ENCODE measurements around the gene SLC9A9.

The SLC9A9 gene

DNA sequence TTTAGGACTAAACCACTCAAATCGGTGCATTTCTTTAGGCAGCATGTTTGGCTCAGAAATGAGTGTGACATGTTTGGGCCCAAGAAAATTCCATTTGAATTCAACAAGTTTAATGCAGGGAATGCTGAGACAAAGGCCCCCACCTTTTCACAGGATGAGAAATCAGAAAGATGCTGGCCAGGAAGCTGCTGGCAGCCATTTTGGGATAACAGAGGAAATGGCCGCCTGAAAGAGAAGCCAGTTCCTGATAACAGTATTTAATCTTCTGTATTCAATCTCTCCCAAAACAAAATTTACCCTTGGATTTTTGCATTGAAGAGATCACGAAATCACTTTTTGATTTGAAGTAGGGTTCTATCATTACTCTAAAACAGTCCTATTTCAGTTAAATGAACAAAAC lies 350.9 kb downstream of the SLC9A9 start:
- Histone ChIP-seq H3K4me3 (ENCODE audit: low read depth in 1 of 2, low read length in 2 of 2) (no peak overlapping the region), H3K36me3 (ENCODE audit: insufficient read depth, low read length) (no peaks in the 10 kb centered on the region), H3K4me1 (ENCODE audit: insufficient read depth, low read length) (no peaks in the 10 kb centered on the region), H4K20me1 (ENCODE audit: insufficient read depth, low read length) (no peaks in the 10 kb centered on the region), H3K27me3 (ENCODE audit: insufficient read depth, low read length, poor library complexity) (no peaks in the 10 kb centered on the region), H3K9ac (ENCODE audit: low read depth, low read length) (no peak overlapping the region), H3K79me2 (ENCODE audit: insufficient read depth, low read length) (no peaks in the 10 kb centered on the region), H3K27ac (ENCODE audit: low read length) (no peak overlapping the region; the same call in 1 of the 2 replicates), H3K9me3 (ENCODE audit: insufficient read depth, low read length, severe bottlenecking) (no peaks in the 10 kb centered on the region), H3K4me2 (ENCODE audit: insufficient read depth, low read length) (no peak overlapping the region), H2AFZ (ENCODE audit: low read depth, low read length) (peak overlapping the region; percentile 61; the same call in 1 of the 2 replicates)
- DNase-seq, result no peak
- ATAC-seq (ENCODE audit: insufficient read depth, low read depth), result no peak
- TF ChIP-seq EZH2 (IDR thresholded peaks at IDR 0.05; ENCODE audit: borderline replicate concordance, low read depth, low read length, severe bottlenecking), result no peak
- TF ChIP-seq, protein P1, sequence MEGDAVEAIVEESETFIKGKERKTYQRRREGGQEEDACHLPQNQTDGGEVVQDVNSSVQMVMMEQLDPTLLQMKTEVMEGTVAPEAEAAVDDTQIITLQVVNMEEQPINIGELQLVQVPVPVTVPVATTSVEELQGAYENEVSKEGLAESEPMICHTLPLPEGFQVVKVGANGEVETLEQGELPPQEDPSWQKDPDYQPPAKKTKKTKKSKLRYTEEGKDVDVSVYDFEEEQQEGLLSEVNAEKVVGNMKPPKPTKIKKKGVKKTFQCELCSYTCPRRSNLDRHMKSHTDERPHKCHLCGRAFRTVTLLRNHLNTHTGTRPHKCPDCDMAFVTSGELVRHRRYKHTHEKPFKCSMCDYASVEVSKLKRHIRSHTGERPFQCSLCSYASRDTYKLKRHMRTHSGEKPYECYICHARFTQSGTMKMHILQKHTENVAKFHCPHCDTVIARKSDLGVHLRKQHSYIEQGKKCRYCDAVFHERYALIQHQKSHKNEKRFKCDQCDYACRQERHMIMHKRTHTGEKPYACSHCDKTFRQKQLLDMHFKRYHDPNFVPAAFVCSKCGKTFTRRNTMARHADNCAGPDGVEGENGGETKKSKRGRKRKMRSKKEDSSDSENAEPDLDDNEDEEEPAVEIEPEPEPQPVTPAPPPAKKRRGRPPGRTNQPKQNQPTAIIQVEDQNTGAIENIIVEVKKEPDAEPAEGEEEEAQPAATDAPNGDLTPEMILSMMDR (IDR thresholded peaks at IDR 0.05; ENCODE audit: borderline replicate concordance, extremely low read depth, low read length, poor library complexity, severe bottlenecking), result no peak

DNA sequence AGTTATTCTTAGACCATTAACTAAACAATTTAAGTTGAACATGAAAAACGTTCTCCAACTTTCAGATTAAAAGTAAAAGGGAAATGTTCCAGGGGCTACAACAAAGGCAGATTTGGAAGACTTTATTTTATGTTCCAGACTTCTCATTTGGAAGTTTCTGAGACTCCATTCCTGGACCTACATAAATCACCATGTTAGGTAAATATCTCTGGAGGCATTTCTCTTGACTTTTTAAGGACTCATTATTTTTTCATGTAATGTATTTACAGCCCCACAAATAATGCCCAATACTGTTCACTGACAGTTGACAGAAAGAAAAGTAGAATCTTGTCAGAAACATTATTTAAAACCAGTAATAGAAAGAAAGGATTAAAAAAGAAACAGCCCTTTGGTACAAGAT lies 352.1 kb downstream of the SLC9A9 start:
- H4K20me1 ChIP-seq (ENCODE audit: insufficient read depth, low read length), result no peaks in the 10 kb centered on the region
- no peaks in the 10 kb centered on the region for H3K79me2 ChIP-seq (ENCODE audit: insufficient read depth, low read length)
- no peak overlapping the region for H2AFZ ChIP-seq (ENCODE audit: low read depth, low read length)
- H3K36me3 ChIP-seq (ENCODE audit: insufficient read depth, low read length), result no peaks in the 10 kb centered on the region
- no peak for TF ChIP-seq EZH2 (IDR thresholded peaks at IDR 0.05; ENCODE audit: borderline replicate concordance, low read depth, low read length, severe bottlenecking)
- TF ChIP-seq, protein P1 (IDR thresholded peaks at IDR 0.05; ENCODE audit: borderline replicate concordance, extremely low read depth, low read length, poor library complexity, severe bottlenecking), result no peak
- H3K9me3 ChIP-seq (ENCODE audit: insufficient read depth, low read length, severe bottlenecking), result no peaks in the 10 kb centered on the region
- ATAC-seq (ENCODE audit: insufficient read depth, low read depth) (no peak), DNase-seq (no peak)
- H3K4me1 ChIP-seq (ENCODE audit: insufficient read depth, low read length), result no peaks in the 10 kb centered on the region
- no peak overlapping the region for H3K4me3 ChIP-seq (ENCODE audit: low read depth in 1 of 2, low read length in 2 of 2)
- H3K27me3 ChIP-seq (ENCODE audit: insufficient read depth, low read length, poor library complexity), result no peaks in the 10 kb centered on the region
- H3K9ac ChIP-seq (ENCODE audit: low read depth, low read length), result no peak overlapping the region
- no peak overlapping the region for H3K27ac ChIP-seq (ENCODE audit: low read length)
- no peak overlapping the region for H3K4me2 ChIP-seq (ENCODE audit: insufficient read depth, low read length)

DNA sequence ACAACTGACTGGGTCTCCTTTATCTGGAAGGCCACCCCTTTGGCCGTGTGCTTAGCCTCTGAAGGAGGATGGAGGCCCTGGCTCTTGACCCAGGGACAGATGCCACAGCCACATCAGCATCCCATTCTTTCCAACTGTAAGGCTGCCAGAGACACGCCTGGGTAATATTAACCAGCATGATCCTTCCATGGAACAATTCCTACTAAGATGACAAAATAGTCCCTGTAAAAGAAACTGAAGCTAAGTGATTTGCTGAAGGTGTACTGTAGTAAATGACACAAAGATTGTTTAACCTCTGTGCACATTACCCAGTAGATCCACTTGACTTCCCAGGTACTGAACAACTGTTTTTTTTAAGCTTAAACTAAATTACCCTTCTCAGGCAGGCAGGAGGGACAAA lies 352.7 kb downstream of the SLC9A9 start:
- Histone ChIP-seq H3K4me2 (ENCODE audit: insufficient read depth, low read length) (no peak overlapping the region), H3K27me3 (ENCODE audit: insufficient read depth, low read length, poor library complexity) (no peaks in the 10 kb centered on the region), H4K20me1 (ENCODE audit: insufficient read depth, low read length) (no peaks in the 10 kb centered on the region), H3K9me3 (ENCODE audit: insufficient read depth, low read length, severe bottlenecking) (no peaks in the 10 kb centered on the region), H3K4me3 (ENCODE audit: low read depth in 1 of 2, low read length in 2 of 2) (no peak overlapping the region), H3K9ac (ENCODE audit: low read depth, low read length) (no peak overlapping the region), H3K4me1 (ENCODE audit: insufficient read depth, low read length) (no peaks in the 10 kb centered on the region), H2AFZ (ENCODE audit: low read depth, low read length) (no peak overlapping the region), H3K27ac (ENCODE audit: low read length) (no peak overlapping the region), H3K79me2 (ENCODE audit: insufficient read depth, low read length) (no peaks in the 10 kb centered on the region), H3K36me3 (ENCODE audit: insufficient read depth, low read length) (no peaks in the 10 kb centered on the region)
- TF ChIP-seq EZH2 (IDR thresholded peaks at IDR 0.05; ENCODE audit: borderline replicate concordance, low read depth, low read length, severe bottlenecking), result no peak
- TF ChIP-seq, protein P1 (IDR thresholded peaks at IDR 0.05; ENCODE audit: borderline replicate concordance, extremely low read depth, low read length, poor library complexity, severe bottlenecking), result no peak
- no peak for ATAC-seq (ENCODE audit: insufficient read depth, low read depth)
- DNase-seq, result no peak

DNA sequence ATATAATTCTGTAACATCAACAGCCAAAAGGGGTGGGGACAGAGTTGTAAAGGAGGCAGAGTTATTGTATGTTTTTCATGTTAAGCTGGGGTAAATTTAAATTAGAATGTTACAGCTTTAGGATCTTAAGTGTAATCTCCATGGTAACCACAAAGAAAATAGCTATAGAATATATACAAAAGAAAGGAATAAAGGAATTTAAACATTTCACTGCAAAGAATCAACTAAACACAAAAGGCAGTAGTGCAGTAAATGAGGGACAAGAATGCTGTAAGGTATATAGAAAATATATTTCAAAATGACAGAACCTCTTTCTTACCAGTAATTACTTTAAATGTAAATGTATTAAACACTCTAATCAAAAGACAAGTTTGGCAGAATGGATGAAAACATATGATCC lies 361.7 kb downstream of the SLC9A9 start:
- H3K36me3 ChIP-seq (ENCODE audit: insufficient read depth, low read length), result no peaks in the 10 kb centered on the region
- TF ChIP-seq, protein P1 (IDR thresholded peaks at IDR 0.05; ENCODE audit: borderline replicate concordance, extremely low read depth, low read length, poor library complexity, severe bottlenecking), result no peak
- no peak for TF ChIP-seq EZH2 (IDR thresholded peaks at IDR 0.05; ENCODE audit: borderline replicate concordance, low read depth, low read length, severe bottlenecking)
- no peak overlapping the region for H3K9ac ChIP-seq (ENCODE audit: low read depth, low read length)
- H3K4me1 ChIP-seq (ENCODE audit: insufficient read depth, low read length), result peaks cover 13% of the 10 kb centered on the region; the same call in 1 of the 2 replicates
- ATAC-seq (ENCODE audit: insufficient read depth, low read depth) (no peak), DNase-seq (no peak)
- H2AFZ ChIP-seq (ENCODE audit: low read depth, low read length), result no peak overlapping the region
- no peaks in the 10 kb centered on the region for H3K79me2 ChIP-seq (ENCODE audit: insufficient read depth, low read length)
- no peak overlapping the region for H3K4me2 ChIP-seq (ENCODE audit: insufficient read depth, low read length)
- H3K27ac ChIP-seq (ENCODE audit: low read length), result no peak overlapping the region
- no peaks in the 10 kb centered on the region for H4K20me1 ChIP-seq (ENCODE audit: insufficient read depth, low read length)
- H3K27me3 ChIP-seq (ENCODE audit: insufficient read depth, low read length, poor library complexity), result no peaks in the 10 kb centered on the region
- no peaks in the 10 kb centered on the region for H3K9me3 ChIP-seq (ENCODE audit: insufficient read depth, low read length, severe bottlenecking)
- no peak overlapping the region for H3K4me3 ChIP-seq (ENCODE audit: low read depth in 1 of 2, low read length in 2 of 2)

Data from DND-41 (cell line).